GM19043 (cell line): Measurements from ENCODE around the gene PIK3R1.

ENCODE experiments used
- ATAC-seq: cut with Tn5 transposase; IDR thresholded peaks from one replicate; pipeline ENCODE4 v1.9.1; 2021; ENCODE audit warnings: low read depth; ENCODE audit not compliant: unreplicated experiment

PIK3R1 gene

GRCh38 chr5:68288707-68289134, 73.2 kb downstream of the PIK3R1 start:
- ATAC-seq = peak; percentile 6

GRCh38 chr5:68289498-68289897, 73.9 kb downstream of the PIK3R1 start:
- ATAC-seq = no peak

GRCh38 chr5:68290260-68290674, 74.7 kb downstream of the PIK3R1 start:
- no peak for ATAC-seq

GRCh38 chr5:68290847-68291246, 75.3 kb downstream of the PIK3R1 start:
- no peak for ATAC-seq

- no peak for ATAC-seq
Observed at GRCh38 chr5:68292316-68292715, 76.8 kb downstream of the PIK3R1 start.

- ATAC-seq = no peak
Observed at GRCh38 chr5:68295772-68296171, 80.2 kb downstream of the PIK3R1 start.

GRCh38 chr5:68296895-68297294, 81.3 kb downstream of the PIK3R1 start:
- ATAC-seq = no peak

GRCh38 chr5:68297656-68298055, 82.1 kb downstream of the PIK3R1 start:
- ATAC-seq = no peak

GRCh38 chr5:68298479-68298878, 82.9 kb downstream of the PIK3R1 start:
- no peak for ATAC-seq

- ATAC-seq = no peak
Observed at GRCh38 chr5:68299105-68299504, 83.5 kb downstream of the PIK3R1 start.

- ATAC-seq = no peak
Observed at GRCh38 chr5:68299575-68299974, 84.0 kb downstream of the PIK3R1 start.

- peak; percentile 85 for ATAC-seq
Observed at GRCh38 chr5:68303038-68303738, 87.6 kb downstream of the PIK3R1 start.

- no peak for ATAC-seq
Observed at GRCh38 chr5:68303754-68304420, 88.3 kb downstream of the PIK3R1 start.

GRCh38 chr5:68304421-68305052, 89.0 kb downstream of the PIK3R1 start:
- no peak for ATAC-seq

- no peak for ATAC-seq
Observed at GRCh38 chr5:68305223-68305870, 89.8 kb downstream of the PIK3R1 start.

GRCh38 chr5:68306361-68307014, 90.9 kb downstream of the PIK3R1 start:
- ATAC-seq = no peak

GRCh38 chr5:68313336-68313735, 97.8 kb downstream of the PIK3R1 start:
- ATAC-seq = no peak

- no peak for ATAC-seq
Observed at GRCh38 chr5:68314465-68314864, 98.9 kb downstream of the PIK3R1 start.

GRCh38 chr5:68315679-68316271, 100.2 kb downstream of the PIK3R1 start:
- peak; percentile 99 for ATAC-seq

- no peak for ATAC-seq
Observed at GRCh38 chr5:68316469-68316868, 100.9 kb downstream of the PIK3R1 start.
